HG03064 (cell line): ENCODE measurements around the gene OR1J4.
"Not testable (repeated sequence)": the region's sequence is repeated elsewhere in the genome, so short reads cannot be mapped to it uniquely, and the experiment has no call there.

Experiments
- ATAC-seq: cut with Tn5 transposase; IDR thresholded peaks from one replicate; pipeline ENCODE4 v1.9.1; 2021; ENCODE audit warnings: low read depth; ENCODE audit not compliant: unreplicated experiment

The OR1J4 gene

GRCh38 chr9:122518841-122519240, at the start of gene OR1J4:
Gene OR1J4 (plus strand): TSS chr9:122519141. CDS start chr9:122519141, 0 bp downstream.
- no peak for ATAC-seq

- ATAC-seq = no peak
These were observed 44.4 kb upstream of the OR1J4 start for GRCh38 chr9:122474561-122474960.

GRCh38 chr9:122475717-122476116, 43.2 kb upstream of the OR1J4 start:
- no peak for ATAC-seq

GRCh38 chr9:122477346-122477745, 41.6 kb upstream of the OR1J4 start:
- ATAC-seq = no peak

- no peak for ATAC-seq
These were observed 41.1 kb upstream of the OR1J4 start, which contains the start of gene OR1J1 for GRCh38 chr9:122477826-122478225. Gene OR1J1 (minus strand): TSS chr9:122477926. CDS start chr9:122477926, 0 bp downstream.

GRCh38 chr9:122479062-122479461, 39.9 kb upstream of the OR1J4 start:
- ATAC-seq = no peak

GRCh38 chr9:122498883-122499288, 20.1 kb upstream of the OR1J4 start:
- no peak for ATAC-seq

GRCh38 chr9:122506964-122507363, 12.0 kb upstream of the OR1J4 start:
- ATAC-seq = no peak

GRCh38 chr9:122510502-122510901, 8.4 kb upstream of the OR1J4 start, which contains the start of gene OR1J2:
Gene OR1J2 (plus strand): TSS chr9:122510802. CDS start chr9:122510802, 0 bp downstream.
- ATAC-seq = no peak

GRCh38 chr9:122518226-122518625, 715 bp upstream of the OR1J4 start:
- ATAC-seq = no peak

GRCh38 chr9:122519376-122519775, 435 bp downstream of the OR1J4 start:
- no peak for ATAC-seq

- no peak for ATAC-seq
These were observed 7.7 kb downstream of the OR1J4 start for GRCh38 chr9:122526602-122527001.

- no peak for ATAC-seq
These were observed 8.3 kb downstream of the OR1J4 start, which contains the start of gene OR1N1 for GRCh38 chr9:122527193-122527592. Gene OR1N1 (minus strand): TSS chr9:122527293. CDS start chr9:122527293, 0 bp downstream.

GRCh38 chr9:122531157-122531556, 12.2 kb downstream of the OR1J4 start:
- ATAC-seq = not testable (repeated sequence)

GRCh38 chr9:122536134-122536533, 17.2 kb downstream of the OR1J4 start:
- ATAC-seq = no peak

GRCh38 chr9:122537066-122537465, 18.1 kb downstream of the OR1J4 start:
- not testable (repeated sequence) for ATAC-seq

- ATAC-seq = no peak
These were observed 19.8 kb downstream of the OR1J4 start for GRCh38 chr9:122538757-122539156.

GRCh38 chr9:122546196-122546595, 27.3 kb downstream of the OR1J4 start:
- no peak for ATAC-seq

- no peak for ATAC-seq
These were observed 32.4 kb downstream of the OR1J4 start for GRCh38 chr9:122551371-122551770.

GRCh38 chr9:122552812-122553211, 33.9 kb downstream of the OR1J4 start, which contains the start of gene OR1N2:
Gene OR1N2 (plus strand): TSS chr9:122553112. CDS start chr9:122553212, 100 bp downstream.
- ATAC-seq = no peak

- ATAC-seq = no peak
These were observed 42.5 kb downstream of the OR1J4 start for GRCh38 chr9:122561446-122561845.

- no peak for ATAC-seq
These were observed 43.3 kb downstream of the OR1J4 start for GRCh38 chr9:122562134-122562760.
